ELF-1 (cell line): ENCODE data around the gene ADGRF4.

Experiments used
- DNase-seq: peaks from one replicate; pipeline ENCODE4 v3.0.0-alpha.2; 2016; ENCODE audit warnings: low read depth, low spot score

ADGRF4 gene, protein sequence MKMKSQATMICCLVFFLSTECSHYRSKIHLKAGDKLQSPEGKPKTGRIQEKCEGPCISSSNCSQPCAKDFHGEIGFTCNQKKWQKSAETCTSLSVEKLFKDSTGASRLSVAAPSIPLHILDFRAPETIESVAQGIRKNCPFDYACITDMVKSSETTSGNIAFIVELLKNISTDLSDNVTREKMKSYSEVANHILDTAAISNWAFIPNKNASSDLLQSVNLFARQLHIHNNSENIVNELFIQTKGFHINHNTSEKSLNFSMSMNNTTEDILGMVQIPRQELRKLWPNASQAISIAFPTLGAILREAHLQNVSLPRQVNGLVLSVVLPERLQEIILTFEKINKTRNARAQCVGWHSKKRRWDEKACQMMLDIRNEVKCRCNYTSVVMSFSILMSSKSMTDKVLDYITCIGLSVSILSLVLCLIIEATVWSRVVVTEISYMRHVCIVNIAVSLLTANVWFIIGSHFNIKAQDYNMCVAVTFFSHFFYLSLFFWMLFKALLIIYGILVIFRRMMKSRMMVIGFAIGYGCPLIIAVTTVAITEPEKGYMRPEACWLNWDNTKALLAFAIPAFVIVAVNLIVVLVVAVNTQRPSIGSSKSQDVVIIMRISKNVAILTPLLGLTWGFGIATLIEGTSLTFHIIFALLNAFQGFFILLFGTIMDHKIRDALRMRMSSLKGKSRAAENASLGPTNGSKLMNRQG

DNA sequence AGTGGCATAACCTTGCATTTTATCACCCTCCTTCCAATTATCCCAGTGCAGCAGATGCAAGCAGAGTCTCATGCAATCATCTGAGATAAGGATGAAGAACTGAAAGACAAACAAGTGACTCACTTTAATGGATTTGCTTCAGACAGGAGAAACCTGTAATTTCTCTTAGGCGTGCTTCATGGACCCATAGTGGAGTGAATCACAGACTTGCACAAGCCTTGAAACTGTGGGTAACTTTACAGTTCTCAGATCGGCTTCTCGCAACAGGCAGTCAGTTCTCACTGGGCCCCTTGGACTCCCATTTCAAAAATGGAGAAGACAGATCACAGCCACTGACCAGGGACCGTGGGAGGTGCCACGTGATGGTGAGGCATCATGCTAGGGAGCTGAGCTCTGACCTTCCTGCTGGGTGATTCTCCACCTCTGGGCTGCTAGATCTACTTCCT, at the start of gene ADGRF4:
TSS of gene ADGRF4 (plus strand) at position 239 of the 446 bp plus-strand sequence. CDS start 8,666 bp downstream, outside the sequence.
- DNase-seq: no peak

DNA sequence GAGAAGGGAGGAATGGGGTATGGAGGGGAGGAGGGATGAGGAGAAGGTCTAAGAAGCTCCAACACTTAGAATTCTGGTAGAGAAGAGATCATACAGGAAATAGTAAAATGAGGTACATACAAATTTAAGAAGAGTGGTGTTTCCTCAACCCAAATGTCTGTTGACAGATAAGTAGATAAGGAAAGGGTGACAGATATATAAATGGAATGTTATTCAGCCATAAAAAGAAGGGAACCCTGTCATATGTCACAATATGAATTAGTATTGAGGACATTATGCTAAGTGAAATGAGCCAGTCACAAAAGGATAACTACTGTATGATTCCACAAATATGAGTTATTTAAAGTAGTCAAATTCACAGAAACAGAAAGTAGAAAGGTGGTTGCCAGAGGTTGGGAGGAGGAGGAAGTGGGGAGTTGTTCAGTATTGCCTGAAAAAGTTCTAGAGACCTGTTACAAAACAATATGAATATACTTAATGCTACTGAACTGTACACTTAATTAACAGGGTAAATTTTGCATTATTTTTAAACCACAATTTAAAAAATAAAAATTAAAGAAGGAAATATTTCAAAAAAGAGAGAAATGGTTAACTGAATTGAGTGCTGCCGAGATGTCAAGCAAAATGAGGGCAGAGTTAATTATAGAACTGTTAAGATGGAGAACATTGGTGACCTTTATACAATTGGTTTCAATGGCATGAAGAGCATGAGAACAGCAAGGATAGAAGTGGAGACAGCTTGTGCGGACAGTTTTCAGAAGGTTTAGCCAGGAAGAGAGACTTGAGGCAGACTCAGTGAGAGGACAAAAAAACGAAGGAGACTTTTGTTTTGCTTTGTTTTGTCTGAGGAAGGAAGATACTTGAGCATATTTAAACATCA, 47.6 kb upstream of the ADGRF4 start:
- DNase-seq: no peak

DNA sequence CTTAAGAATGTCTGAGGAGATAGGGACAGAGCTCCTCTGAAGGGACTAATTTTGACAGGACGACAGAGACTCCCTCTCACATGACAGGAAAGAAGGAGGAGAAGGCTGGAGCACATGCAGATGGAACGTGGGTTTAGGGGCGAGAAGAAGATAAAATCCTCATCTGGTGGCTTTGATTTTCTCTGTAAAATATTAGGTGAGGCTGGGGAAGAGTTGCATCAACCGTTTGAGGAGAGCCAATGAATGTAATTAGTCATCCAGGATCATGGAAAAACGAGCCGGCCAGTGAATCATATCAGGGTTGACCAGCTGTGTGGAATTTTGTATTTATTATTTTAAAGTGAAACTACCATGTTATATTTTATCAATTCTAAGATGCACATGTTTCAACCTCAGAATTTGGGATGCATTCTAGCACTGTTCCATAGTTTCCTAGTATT, 46.9 kb upstream of the ADGRF4 start:
- no peak for DNase-seq

DNA sequence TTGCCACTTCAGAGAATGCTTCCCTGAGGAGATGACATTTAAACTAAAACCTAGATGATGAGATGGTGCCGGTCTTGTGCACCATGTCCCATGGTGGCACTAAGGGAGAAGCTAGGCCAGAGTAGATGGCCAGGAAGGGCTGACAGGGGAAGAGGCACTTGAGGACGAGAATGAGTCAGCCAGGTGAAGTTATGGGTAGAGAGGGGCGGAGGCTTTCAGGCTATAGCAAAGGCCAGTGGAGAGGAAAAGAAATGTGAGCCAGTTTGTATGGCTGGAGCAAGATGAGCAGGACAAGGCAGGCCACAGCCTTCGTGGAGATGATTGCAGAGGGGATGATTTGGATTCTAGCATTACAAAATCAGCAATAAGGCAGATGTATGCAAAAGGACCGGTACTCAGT, 44.7 kb upstream of the ADGRF4 start:
- no peak for DNase-seq

DNA sequence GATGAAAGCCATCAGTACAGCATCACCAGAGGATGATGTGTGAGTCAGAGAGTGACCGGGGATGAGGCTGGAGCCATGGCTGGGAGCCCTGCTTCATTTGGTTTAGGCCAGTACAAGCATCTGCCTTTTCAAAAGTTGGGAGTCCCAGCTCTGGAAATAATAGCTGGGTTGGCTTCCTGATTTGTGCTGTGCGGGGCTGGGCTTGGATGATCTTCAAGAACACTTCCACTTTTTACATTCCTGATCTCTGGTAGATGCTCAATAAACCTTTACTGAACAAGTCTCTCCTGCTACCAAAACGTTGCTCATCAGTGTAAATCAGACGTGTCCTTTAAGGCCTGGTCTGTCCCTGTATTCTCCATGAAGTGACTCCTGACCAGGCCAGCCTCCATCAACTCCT, 44.1 kb upstream of the ADGRF4 start:
- DNase-seq: no peak

DNA sequence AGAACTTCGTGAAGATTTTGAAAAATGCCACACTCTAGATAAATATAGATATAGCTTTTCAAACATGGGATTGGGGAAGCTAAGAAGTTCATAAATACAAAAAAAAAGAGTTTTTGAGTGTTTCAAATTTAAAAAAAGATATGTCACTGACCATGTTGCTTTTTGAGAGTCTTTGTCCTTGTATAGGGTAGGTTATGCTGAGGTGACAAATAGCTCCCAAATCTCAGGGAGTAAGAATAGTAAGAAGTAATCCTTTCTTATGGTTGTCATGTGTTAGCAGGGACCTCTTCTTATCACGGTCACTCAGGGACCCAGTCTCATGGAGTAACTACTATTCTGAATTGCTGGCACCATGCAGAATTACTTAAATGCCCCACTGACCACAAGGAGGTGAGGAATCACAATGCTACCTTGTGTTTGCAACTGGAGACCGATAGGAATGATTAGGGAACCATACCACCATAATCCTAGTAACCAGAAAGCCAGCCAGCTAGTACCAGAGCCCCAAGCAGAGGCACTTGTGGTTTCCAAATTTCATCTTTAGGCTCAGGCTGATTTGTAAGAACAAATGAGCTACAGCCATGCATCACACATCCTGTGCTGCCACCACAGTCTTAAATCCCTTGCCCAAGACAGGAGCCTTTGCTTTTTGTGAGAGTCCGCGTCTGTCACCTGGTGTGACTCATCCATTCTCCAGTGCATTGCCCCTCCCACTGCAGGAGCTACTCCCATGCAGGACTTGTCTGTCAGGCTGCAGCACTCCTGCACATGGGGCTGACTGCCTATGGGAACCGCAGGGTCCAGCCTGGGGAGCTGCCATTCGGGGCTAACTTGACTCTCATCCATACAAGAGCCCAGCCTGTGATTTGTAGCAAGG, 42.4 kb upstream of the ADGRF4 start:
- DNase-seq: peak; percentile 91

DNA sequence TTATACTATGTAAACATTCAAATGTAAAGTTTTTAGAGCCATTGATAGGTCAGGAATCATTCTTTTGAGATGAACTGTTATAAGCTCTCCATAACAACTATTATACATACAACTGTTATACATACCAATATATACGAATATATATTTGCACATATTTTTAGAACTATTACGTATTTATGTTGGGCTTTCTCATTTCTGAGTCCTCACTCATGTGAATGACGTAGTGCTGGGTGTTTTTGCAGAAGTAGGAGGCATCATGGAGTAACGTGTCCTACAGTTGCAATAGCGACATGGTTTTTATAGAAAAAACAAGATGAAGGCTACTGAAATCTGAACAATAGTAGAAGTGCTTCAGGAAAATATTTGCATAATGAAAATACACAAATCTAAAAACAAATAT, 36.4 kb upstream of the ADGRF4 start:
- no peak for DNase-seq

DNA sequence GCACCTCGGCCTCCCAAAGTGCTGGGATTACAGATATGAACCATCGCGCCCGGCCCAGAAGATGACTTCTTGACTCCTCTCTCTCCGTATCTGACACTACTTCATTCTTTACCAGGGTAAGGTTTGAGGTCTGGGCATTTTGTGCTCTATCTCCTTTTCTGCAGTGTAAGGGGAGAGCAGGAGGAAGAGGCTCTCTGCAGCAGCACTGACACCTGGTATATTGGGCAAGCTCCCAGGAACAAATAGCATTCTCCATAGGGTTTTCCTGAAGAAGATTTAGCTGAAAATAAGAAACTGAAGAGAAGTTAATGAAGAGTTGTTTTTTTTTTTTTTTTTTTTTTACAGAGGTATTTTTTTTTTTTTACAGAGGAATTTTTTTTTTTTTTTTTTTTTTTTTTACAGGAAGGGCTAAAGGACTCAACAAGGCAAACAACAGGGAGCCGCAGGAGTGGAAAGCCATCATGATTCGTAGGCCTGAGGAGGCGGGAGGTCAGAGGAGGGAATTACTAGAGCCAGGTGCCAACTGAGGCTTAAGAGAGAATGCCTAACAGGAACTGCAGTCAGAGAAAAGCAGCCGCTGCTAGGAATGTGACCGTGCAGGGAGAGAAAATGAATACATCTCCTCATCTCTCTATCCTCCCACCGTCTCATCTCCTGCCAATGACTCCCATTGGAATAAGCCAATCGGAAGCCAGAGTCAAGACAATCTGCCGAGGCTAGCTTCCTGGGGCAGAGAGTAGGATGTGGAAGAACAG, 34.7 kb upstream of the ADGRF4 start:
- peak; percentile 54 for DNase-seq

DNA sequence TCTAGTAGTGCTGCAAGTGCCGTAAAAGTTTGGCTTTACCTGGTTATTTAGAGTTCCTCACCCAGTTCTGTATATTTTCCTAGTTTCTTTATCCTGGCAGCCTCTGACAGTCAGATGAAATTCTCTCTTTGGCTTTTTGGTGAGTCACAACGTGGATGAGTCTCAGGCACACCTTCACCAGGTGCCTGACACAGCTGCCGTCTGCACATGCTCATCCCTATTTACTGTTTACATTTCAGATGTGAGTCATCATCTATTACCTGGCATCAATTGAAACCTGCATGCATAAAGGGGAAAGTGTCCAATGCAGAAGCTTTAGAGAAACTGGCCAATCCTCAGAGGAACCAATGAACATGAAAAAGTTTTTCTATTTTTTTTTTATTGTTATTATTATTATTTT, 33.3 kb upstream of the ADGRF4 start:
- no peak for DNase-seq

DNA sequence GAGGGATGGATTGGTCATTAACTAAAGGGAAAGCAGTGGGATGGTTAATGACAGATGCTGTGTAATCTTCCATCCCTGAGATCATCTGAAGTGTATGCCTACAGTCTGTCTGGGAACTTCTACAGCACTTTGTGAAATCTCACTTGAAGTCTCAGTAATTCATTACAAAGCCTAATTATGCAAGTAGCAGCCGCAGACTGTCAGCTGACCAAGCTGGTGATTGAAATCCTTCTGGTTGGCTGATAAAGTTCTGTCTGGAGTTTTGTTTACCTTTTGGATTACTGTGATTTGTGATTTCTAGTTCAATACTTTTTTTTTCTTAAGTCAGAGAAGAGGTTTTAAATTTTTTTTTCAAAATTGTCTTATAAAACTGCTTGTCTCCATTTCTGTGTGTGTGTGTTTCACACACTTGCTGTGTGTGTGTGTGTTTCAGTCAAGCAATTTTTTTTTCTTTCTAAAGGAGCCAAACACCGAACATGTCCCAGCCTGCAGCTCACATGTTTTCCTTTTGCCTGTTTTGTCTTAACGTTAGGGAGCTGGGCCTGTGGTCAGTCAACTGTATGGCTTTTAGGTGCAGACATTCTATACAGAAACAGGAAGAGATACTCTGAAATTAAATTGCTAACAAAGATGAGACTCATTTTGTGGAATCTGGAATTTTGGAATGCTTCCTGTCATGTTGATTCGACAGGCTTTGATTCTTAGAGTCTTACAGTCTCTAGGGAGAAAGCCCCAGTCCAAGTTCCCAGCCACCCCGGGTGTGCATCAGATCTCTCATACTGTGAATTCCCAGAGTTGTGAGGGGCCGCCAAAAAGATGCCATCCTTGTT, 28.5 kb upstream of the ADGRF4 start:
- peak; percentile 73 for DNase-seq

DNA sequence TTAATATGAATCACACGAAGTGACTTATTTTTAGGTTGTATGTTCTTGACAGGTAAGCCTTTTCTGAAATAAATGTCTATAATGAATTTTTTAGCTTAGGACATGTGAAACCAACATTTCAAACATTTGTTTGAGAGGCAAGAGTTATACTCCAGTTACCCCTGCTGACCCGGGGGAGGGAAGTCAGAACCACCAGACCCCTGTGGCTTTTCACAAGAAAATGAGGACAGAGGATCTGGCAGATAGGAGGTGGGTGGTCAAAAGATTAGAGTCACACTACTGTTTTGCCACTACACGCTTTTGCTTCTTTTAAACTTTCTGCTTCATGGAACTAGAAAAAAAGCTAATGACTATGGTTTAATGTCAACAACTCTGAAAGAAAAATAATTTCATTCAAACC, 27.5 kb upstream of the ADGRF4 start:
- DNase-seq: peak; percentile 41

DNA sequence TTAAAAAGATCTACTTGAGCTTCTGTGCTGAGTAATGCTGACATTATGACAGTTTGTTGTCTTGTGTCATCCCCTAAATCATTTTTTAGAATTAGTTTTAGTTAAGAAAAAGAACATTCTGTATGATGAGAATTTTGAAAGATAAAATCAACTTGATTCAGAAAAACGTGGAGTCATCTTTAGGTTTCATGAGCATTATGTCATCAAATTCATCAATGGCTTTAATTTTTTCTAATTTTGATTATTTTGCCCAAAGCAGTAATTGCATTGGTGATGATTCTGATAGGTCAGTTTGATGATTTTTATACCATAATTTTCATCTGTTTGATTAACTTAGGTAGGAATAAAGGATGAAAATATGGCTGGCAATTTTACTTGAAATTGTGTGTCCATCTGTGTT, 26.6 kb upstream of the ADGRF4 start:
- DNase-seq: no peak

DNA sequence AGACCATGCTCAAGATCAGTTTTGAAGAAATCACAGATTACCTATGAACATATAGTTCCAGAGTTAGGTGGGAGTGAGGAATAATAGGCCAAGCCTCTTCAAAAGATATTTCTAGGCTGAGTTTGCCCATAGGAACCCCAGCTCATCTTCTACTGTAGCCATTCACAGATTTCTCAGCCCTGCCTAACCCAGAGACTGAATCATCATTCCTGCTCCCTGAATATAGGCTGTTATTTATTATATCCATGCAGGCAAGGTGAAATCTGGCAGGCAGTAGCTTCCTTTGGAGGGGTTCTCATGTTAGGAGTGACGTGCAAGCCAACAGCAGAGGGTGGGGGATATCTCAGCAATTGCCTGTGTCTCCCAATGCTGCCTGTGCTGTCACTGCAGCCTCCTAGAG, 25.6 kb upstream of the ADGRF4 start:
- no peak for DNase-seq

DNA sequence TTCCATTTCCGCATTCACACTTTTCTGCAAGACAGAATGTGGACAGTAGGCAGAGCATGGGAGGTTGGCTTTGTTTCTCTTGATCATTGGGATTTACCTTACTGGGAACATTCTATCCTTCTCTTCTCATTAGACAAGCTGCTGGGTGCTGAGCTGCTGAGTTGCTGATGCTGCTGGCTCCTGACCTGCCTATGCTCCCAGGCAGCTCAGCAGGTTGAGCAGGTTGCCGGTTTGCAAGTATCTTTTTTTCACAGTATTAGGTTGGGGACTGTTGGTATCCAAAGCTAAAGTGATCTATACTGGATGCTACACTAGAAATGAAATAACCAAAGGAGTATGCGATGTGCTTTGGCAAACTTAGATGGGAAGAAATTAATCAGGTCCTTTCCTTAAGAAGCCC, 23.7 kb upstream of the ADGRF4 start:
- no peak for DNase-seq

DNA sequence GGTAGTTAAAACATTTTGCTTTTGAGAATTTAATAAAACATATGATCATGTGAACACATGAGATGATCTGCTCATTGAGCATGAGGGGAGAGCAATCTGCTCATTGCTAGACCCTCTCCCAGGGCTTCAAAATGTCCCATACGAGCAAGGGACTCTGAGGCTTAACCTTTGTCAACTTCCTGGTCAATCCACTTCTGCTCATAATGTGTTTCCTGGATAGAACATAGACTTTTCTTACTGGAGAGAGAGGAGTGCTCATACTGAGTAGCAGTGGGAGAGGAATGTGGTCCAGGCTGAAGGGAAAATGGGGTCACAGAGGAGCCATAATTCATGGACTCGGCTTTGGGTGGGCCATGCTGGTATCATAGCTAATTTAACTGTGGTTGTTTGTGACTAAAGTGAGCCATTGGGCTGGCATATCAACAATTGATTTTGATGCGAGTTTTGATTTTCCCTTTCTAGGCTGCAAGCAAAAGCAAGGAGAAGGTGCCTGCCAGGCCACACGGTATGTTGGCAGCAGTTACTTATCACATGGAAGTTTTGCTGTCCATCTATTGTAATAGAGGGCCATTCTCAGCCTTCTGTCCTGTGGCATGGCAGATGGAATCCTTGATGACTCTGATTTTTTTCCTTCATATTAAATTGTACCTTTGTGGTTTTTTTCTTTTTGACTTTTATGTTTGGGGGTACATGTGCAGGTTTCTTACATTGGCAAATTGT, 20.8 kb upstream of the ADGRF4 start:
- DNase-seq: no peak

DNA sequence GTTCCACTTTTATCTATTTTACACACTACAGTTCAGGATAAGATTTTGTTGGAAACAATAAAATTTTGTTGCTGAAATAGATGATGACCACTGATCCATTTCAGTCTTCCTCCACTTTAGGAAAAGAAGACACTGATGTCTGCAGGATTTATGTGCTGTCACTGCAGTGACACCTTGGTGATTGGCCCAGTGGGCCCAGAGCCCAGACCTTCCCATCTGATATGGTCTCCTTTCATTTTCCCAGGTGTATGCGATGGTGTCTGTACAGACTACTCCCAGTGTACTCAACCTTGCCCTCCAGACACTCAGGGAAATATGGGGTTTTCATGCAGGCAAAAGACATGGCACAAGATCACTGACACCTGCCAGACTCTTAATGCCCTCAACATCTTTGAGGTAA, 19.6 kb upstream of the ADGRF4 start:
- DNase-seq: no peak

DNA sequence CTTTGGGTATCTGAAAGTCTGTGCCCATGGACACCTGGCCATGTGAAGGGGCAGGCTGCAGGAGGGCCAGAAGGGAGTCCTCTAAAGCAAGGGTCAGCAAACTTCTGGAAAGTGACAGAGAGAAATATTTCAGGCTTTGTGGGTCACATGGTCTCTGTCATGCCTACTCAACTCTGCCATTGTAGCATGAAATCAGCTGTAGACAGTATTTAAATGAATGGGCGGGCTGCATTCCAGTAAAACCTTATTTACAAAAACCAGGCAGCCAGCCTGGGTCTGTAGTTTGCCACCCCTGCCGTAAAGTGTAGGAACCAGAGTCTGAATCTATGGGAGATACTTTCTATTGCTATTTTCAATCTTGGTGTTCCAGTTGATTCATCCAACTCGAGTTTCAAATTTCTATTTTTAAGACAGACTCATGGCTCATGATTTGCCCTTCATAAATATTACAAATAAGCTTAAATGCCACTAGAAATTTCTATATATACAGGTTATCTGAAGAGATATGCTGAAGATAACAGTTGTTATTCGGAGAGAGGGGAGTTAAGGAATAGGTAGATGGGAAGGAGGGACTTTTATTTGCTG, 19.0 kb upstream of the ADGRF4 start:
- DNase-seq: no peak

DNA sequence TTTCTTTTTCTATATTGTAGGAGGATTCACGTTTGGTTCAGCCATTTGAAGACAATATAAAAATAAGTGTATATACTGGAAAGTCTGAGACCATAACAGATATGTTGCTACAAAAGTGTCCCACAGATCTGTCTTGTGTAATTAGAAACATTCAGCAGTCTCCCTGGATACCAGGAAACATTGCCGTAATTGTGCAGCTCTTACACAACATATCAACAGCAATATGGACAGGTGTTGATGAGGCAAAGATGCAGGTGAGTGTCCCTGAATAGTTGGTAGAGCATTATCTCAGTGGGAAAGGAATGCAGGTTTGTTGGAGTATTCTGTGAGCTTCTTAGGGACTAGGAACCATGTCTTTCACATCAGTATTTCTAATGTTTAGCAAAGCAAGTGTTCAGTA, 18.3 kb upstream of the ADGRF4 start:
- DNase-seq: no peak
